HEK293T (cell line): ENCODE data around the gene IRS2.
"Not testable (repeated sequence)": the region's sequence is repeated elsewhere in the genome, so short reads cannot be mapped to it uniquely, and the experiment has no call there.

Source experiments
- CTCF ChIA-PET: fragments of 350-600 bp; formaldehyde crosslinking; extraction: SDS; loops from one replicate; lab custom pipeline; 2021; ENCODE audit warnings: antibody characterized with exemption, inconsistent platforms; lab: Yijun Ruan, JAX
- POLR2A ChIA-PET: fragments of 350-600 bp; formaldehyde crosslinking; extraction: SDS; loops from one replicate; lab custom pipeline; 2020; ENCODE audit warnings: antibody characterized with exemption, inconsistent platforms; lab: Yijun Ruan, JAX
- DNase-seq: peaks from one replicate; pipeline ENCODE4 v3.0.0; 2012; ENCODE audit warnings: mixed read lengths; ENCODE audit errors: extremely low spot score
- ARNT ChIP-seq: fragments of 450-650 bp; IDR thresholded peaks from 2 replicates; pipeline ENCODE4 v1.6.1; 2017; ENCODE audit warnings: mild to moderate bottlenecking
- BHLHE40 ChIP-seq: fragments of 450-650 bp; IDR thresholded peaks from 2 replicates; pipeline ENCODE4 v1.6.1; 2016; ENCODE audit warnings: mild to moderate bottlenecking, moderate library complexity, borderline replicate concordance
- CTBP1 ChIP-seq: fragments of 450-650 bp; IDR thresholded peaks from 2 replicates; pipeline ENCODE4 v1.6.1; 2016; ENCODE audit warnings: borderline replicate concordance
- ELF4 ChIP-seq: fragments of 450-650 bp; IDR thresholded peaks from 2 replicates; pipeline ENCODE4 v1.6.1; 2017; ENCODE audit warnings: antibody characterized with exemption
- FOXA1 ChIP-seq: fragments of 450-650 bp; IDR thresholded peaks from 2 replicates; pipeline ENCODE4 v1.6.1; 2016; ENCODE audit warnings: mild to moderate bottlenecking
- FOXK2 ChIP-seq: fragments of 450-650 bp; IDR thresholded peaks from 2 replicates; pipeline ENCODE4 v1.6.1; 2016; ENCODE audit warnings: mild to moderate bottlenecking
- FOXM1 ChIP-seq: fragments of 450-650 bp; IDR thresholded peaks from 2 replicates; pipeline ENCODE4 v1.6.1; 2017; ENCODE audit warnings: mild to moderate bottlenecking, borderline replicate concordance
- HDGF ChIP-seq: fragments of 450-650 bp; IDR thresholded peaks from 2 replicates; pipeline ENCODE4 v1.6.1; 2017; ENCODE audit warnings: antibody characterized with exemption, borderline replicate concordance
- L3MBTL2 ChIP-seq: fragments of 450-650 bp; conservative IDR thresholded peaks from 2 replicates; pipeline ENCODE4 v1.6.1; 2016; ENCODE audit warnings: mild to moderate bottlenecking
- LEF1 ChIP-seq: fragments of 450-650 bp; IDR thresholded peaks from 2 replicates; pipeline ENCODE4 v1.6.1; 2017; ENCODE audit warnings: mild to moderate bottlenecking, borderline replicate concordance
- NFRKB ChIP-seq: fragments of 450-650 bp; IDR thresholded peaks from 2 replicates; pipeline ENCODE4 v1.6.1; 2016; ENCODE audit warnings: mild to moderate bottlenecking, moderate library complexity
- SP1 ChIP-seq: fragments of 450-650 bp; IDR thresholded peaks from 2 replicates; pipeline ENCODE4 v1.6.1; 2017
- SUZ12 ChIP-seq: fragments of 450-650 bp; IDR thresholded peaks from 2 replicates; pipeline ENCODE4 v1.6.1; 2016; ENCODE audit warnings: mild to moderate bottlenecking
- TARDBP ChIP-seq: fragments of 450-650 bp; IDR thresholded peaks from 2 replicates; pipeline ENCODE4 v1.6.1; 2016
- ZNF384 ChIP-seq: fragments of 450-650 bp; IDR thresholded peaks from 2 replicates; pipeline ENCODE4 v1.6.1; 2016
- TF ChIP-seq, protein P1 (sequence below): fragments of 450-650 bp; IDR thresholded peaks from 2 replicates; pipeline ENCODE4 v1.6.1; 2016

IRS2 gene

DNA sequence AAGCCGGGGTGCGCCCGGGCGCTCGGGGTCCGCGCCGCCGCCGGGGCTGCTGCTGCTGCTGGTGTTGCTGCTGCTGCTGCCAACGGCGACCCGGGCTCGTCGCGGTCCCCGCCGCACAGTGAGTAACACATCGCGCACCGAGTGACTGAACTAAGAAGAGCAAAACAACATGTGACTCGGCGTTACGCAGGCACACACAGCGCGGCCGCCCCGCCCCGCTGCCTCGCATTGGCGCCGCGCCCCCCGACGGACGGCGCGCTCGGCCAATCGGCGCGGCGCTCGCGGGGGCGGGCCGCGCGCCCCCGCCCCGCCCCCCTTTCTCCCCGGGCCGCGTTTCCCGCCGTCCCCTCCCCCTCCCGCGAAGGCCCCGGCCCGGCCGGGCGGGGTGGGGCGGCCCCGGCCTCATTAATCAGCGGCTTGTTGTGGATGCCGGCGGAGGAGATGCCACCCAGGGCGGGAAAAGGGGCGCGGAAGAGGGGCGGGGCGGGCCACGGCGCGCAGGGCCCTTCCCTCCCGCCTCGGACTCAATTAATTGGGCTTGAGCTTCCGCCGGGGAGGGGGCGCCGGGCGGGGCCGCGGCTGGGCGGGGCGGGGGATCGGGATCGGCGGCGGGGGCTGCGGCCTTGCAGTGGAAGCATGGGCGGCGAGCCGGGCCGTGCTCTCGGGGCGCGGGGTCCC lies at the start of gene IRS2:
IRS2 (minus strand) TSS at position 127 of the 678 bp plus-strand sequence. CDS start 530 bp downstream, outside the sequence.
- ChIA-PET CTCF (no interaction called here), POLR2A (no interaction called here)
- DNase-seq: peak; percentile 68
- TF ChIP-seq ARNT: no peak
- TF ChIP-seq, protein P1, sequence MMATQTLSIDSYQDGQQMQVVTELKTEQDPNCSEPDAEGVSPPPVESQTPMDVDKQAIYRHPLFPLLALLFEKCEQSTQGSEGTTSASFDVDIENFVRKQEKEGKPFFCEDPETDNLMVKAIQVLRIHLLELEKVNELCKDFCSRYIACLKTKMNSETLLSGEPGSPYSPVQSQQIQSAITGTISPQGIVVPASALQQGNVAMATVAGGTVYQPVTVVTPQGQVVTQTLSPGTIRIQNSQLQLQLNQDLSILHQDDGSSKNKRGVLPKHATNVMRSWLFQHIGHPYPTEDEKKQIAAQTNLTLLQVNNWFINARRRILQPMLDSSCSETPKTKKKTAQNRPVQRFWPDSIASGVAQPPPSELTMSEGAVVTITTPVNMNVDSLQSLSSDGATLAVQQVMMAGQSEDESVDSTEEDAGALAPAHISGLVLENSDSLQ: peak; percentile 89

DNA sequence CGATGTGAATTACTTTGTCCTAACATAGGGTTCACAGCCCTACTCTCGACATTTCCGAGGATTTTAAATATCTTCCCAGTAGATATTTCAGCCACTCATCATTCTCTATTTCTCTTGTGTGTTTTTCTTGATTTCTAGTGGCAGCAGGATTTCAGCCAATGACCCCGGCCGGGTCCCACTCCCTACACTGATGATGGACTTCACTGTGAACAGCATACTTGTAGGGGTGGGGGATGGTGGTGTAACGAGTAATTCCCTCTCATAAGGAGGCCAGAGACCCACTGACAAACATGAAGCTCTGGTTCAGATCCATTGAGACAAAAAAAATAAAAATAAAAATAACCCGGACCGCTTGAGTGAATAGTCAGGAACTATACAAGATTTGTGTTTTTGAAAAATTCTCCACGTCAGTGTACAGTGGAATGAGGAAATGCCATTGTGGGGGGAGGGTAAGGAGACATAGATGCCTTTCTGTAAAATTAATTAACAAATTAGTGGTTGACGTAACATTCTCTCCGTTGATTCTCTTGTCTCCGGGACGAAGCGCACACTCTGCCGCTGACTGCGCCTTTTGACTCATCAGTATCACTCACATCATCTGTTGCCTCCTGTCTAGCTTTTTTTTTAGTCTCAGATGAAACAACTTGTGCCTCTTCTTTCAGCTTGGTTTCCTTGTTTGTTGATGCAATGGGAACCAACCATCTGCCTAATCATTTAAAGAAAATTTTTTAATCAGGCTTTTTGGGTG lies 48.8 kb upstream of the IRS2 start:
- TF ChIP-seq ELF4 (no peak), ZNF384 (no peak), BHLHE40 (no peak), LEF1 (no peak), TARDBP (no peak), SUZ12 (no peak), FOXA1 (no peak)
- TF ChIP-seq, protein P1: no peak
- CTCF ChIA-PET: no interaction called here
- POLR2A ChIA-PET: no interaction called here
- no peak for DNase-seq

DNA sequence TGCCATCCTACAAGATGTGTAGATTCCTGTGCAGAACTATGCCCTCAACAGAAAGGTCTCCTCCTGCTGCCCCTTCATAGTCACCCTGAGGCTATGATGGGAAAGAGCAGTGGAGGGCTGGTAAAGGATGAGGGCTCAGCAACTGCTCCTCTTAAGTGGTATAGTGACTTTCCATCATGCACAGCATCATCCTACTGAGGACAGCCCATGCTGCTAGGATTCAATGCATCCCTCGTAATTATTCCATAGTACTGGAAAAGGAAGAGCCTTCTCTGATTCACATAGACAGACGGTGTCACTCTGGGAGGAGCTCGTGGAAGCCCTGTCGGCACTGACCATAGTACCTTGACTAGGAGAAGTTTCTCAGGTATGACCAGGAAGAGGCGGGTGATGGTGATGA lies 47.6 kb upstream of the IRS2 start:
- POLR2A ChIA-PET: no interaction called here
- TF ChIP-seq FOXM1 (no peak), SP1 (no peak), SUZ12 (no peak), L3MBTL2 (no peak), CTBP1 (no peak), ARNT (no peak), NFRKB (no peak), FOXA1 (no peak)
- CTCF ChIA-PET: no interaction called here
- DNase-seq: no peak

GRCh38 chr13:109833071-109833470 lies 46.7 kb upstream of the IRS2 start:
- POLR2A ChIA-PET: no interaction called here
- CTCF ChIA-PET: no interaction called here
- TF ChIP-seq LEF1: no peak
- TF ChIP-seq FOXM1: no peak
- TF ChIP-seq BHLHE40: no peak
- no peak for TF ChIP-seq ZNF384
- TF ChIP-seq, protein P1: no peak
- no peak for DNase-seq

DNA sequence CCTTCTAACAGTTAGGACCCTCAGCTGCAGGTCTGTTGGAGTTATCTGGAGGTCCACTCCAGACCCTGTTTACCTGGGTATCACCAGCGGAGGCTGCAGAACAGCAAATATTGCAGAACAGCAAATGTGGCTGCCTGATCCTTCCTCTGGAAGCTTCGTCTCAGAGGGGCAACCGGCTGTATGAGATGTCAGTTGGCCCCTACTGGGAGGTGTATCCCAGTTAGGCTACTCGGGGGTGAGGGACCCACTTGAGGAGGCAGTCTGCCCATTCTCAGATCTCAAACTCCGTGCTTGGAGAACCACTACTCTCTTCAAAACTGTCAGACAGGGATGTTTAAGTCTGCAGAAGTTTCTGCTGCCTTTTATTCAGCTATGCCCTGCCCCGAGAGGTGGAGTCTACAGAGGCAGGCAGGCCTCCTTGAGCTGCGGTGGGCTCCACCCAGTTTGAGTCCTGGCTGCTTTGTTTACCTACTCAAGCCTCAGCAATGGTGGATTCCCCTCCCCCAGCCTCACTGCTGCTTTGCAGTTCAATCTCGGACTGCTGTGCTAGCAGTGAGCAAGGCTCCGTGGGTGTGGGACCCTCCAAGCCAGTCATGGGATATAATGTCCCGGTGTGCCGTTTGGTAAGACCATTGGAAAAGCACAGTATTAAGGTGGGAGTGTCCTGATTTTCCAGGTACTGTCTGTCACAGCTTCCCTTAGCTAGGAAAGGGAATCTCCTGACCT lies 42.4 kb upstream of the IRS2 start:
- DNase-seq: not testable (repeated sequence)

GRCh38 chr13:109823201-109823600 lies 36.8 kb upstream of the IRS2 start:
- CTCF ChIA-PET, DNase-seq, POLR2A ChIA-PET: not testable (repeated sequence)

More for the DNA sequence above, 42.4 kb upstream of the IRS2 start:
- POLR2A ChIA-PET, CTCF ChIA-PET: not testable (repeated sequence)

- TF ChIP-seq FOXK2: no peak
- TF ChIP-seq CTBP1: no peak
- no peak for TF ChIP-seq FOXM1
- no peak for TF ChIP-seq ARNT
- no peak for TF ChIP-seq NFRKB
- no peak for TF ChIP-seq ZNF384
- no peak for TF ChIP-seq LEF1
- no peak for TF ChIP-seq TARDBP
- TF ChIP-seq ELF4: no peak
- TF ChIP-seq SP1: no peak
- no peak for TF ChIP-seq SUZ12
- TF ChIP-seq, protein P1: no peak
- no peak for TF ChIP-seq HDGF
- no peak for TF ChIP-seq FOXA1
- TF ChIP-seq L3MBTL2: no peak
- TF ChIP-seq BHLHE40: no peak
- ChIA-PET POLR2A (no interaction called here), CTCF (interaction anchor here (0.6 kb wide), 1 partner anchor 143 kb away, joined by 3 read pairs; no protein-coding TSS in a partner anchor)
- no peak for DNase-seq
Observed at GRCh38 chr13:109821103-109821502, 34.7 kb upstream of the IRS2 start.
